ENCODE measurements around the gene ZNF343. TPM values are rescaled to one million over a fixed set of nuclear protein-coding genes. Genes with fewer than 3 reads are reported as not detected.

ZNF343 gene
- total and polyA plus RNA-seq, 2 of the 8 experiments (the other 6 are each of a cell fraction or from before 2014, with no cell fraction given) = 1.8 to 5.0 TPM

DNA sequence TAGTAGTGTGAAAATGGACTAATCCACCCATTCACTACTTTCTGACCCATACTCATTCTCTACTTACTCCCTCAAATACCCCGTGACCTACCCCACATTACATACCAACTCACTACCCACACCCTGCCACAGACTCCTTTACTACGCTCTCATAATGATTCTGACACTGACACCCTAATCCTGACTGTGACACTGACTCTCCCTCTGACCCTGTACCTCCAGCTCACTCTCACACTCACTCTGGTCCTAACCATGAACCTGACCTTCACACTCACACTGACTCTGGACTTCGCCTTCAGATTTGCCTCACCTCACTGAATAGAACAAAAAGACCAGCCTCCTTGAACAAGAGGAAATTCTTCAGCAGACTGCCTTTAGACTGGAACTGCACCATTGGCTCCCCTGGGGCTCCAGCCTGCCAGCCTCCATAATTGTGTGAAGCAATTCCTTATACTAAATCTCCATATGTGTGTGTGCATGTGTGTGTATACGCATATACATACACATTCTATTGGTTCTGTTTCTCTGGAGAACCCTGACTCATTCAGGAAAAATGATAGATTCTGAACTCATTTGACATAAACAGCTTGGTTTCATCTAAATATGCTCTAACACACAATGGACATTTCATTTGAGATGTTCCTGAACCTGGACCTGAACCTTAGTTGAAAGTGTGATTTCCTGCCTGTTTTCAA is 10.5 kb upstream of the ZNF343 start:
- ChIA-PET POLR2A (ENCODE audit: partially characterized antibody) (no interaction called here), CTCF (ENCODE audit: partially characterized antibody) (interaction anchor here (0.8 to 3.3 kb wide), 8 partner anchors 15 to 136 kb away, joined by 3 to 22 read pairs (median 4); no protein-coding TSS in a partner anchor)
- H4K5ac ChIP-seq (ENCODE audit: insufficient read length, low read depth, low read length) = no peak overlapping the region
- no peaks in the 10 kb centered on the region for H3K79me1 ChIP-seq (ENCODE audit: low read depth, low read length)
- H3K23me2 ChIP-seq (ENCODE audit: low read depth, low read length) = peaks cover 6% of the 10 kb centered on the region
- no peak overlapping the region for H3K18ac ChIP-seq (ENCODE audit: extremely low read depth, low read length)
- no peaks in the 10 kb centered on the region for H3K9me3 ChIP-seq (ENCODE audit: insufficient read depth in 2 of 2, low read depth in 1 of 2, low read length in 1 of 2)
- H2BK120ac ChIP-seq (replicated peaks; ENCODE audit: low read depth, low read length) = no peak overlapping the region
- FAIRE-seq = no peak
- H4K91ac ChIP-seq (replicated peaks; ENCODE audit: insufficient read length, low read length) = no peak overlapping the region
- no peaks in the 10 kb centered on the region for H3K79me2 ChIP-seq (ENCODE audit: control insufficient read depth in 1 of 2, insufficient read depth in 2 of 2, low read length in 2 of 2)
- H2BK15ac ChIP-seq (ENCODE audit: low read length) = no peak overlapping the region
- no peak overlapping the region for H3K4me3 ChIP-seq (ENCODE audit: extremely low read depth in 1 of 4, insufficient read depth in 2 of 4, low read depth in 3 of 4, low read length in 4 of 4)
- H2BK12ac ChIP-seq (ENCODE audit: low read depth, low read length) = no peak overlapping the region
- no peaks in the 10 kb centered on the region for H3K4me1 ChIP-seq (replicated peaks in 1 of 4; ENCODE audit: control insufficient read depth in 3 of 4, insufficient read depth in 4 of 4, low read length in 3 of 4)
- H2AK5ac ChIP-seq (ENCODE audit: low read depth, low read length) = no peak overlapping the region
- no peak for DNase-seq (ENCODE audit: low read depth in 1 of 2, low spot score in 2 of 2)
- peak overlapping the region; percentile 79 for H3K23ac ChIP-seq (ENCODE audit: insufficient read length)
- H3K27me3 ChIP-seq (replicated peaks in 1 of 4; ENCODE audit: control insufficient read depth in 3 of 4, extremely low read depth in 1 of 4, insufficient read depth in 3 of 4, low read length in 3 of 4) = peaks cover 11 to 64% (median 41%) of the 10 kb centered on the region in 4 experiments
- no peak overlapping the region for H4K8ac ChIP-seq (ENCODE audit: extremely low read depth, insufficient read depth, low read length)
- no peak overlapping the region for H2BK20ac ChIP-seq (ENCODE audit: low read length)
- H3K14ac ChIP-seq (ENCODE audit: insufficient read length) = no peak overlapping the region
- H3K36me3 ChIP-seq (ENCODE audit: control insufficient read depth in 2 of 4, insufficient read depth in 4 of 4, low read length in 3 of 4) = no peaks in the 10 kb centered on the region
- no peaks in the 10 kb centered on the region for H4K20me1 ChIP-seq (replicated peaks in 1 of 2; ENCODE audit: control insufficient read depth in 1 of 2, insufficient read depth in 2 of 2, low read length in 2 of 2)
- no peak overlapping the region for H2AFZ ChIP-seq (ENCODE audit: low read length)
- H3K56ac ChIP-seq (replicated peaks; ENCODE audit: insufficient read length, low read depth, low read length) = no peak overlapping the region
- H2BK5ac ChIP-seq (ENCODE audit: low read depth, low read length) = no peak overlapping the region
- no peak overlapping the region for H3K9ac ChIP-seq (replicated peaks in 1 of 4; ENCODE audit: extremely low read depth in 1 of 4, low read depth in 3 of 4, low read length in 3 of 4)
- H3K4ac ChIP-seq (replicated peaks; ENCODE audit: insufficient read length, low read depth, low read length) = no peak overlapping the region
- whole genome bisulfite sequencing, 2 experiments (ENCODE audit: extremely low coverage in 1 of 2, insufficient coverage in 1 of 2, insufficient read length in 1 of 2, insufficient replicate concordance in 2 of 2, low coverage in 1 of 2, low lambda C conversion rate in 2 of 2, missing lambda C conversion rate in 1 of 2) = 89 to 100% methylated on average over 1 to 4 of the region's 4 CpGs
- no peak overlapping the region for H3K4me2 ChIP-seq (ENCODE audit: insufficient read depth in 1 of 2, low read depth in 2 of 2, low read length in 2 of 2)
- no peak overlapping the region for H3K27ac ChIP-seq (ENCODE audit: low read depth, low read length)
- TF ChIP-seq GTF2F1 (IDR thresholded peaks at IDR 0.05; ENCODE audit: borderline replicate concordance, low read depth, low read length) (no peak), GABPA (IDR thresholded peaks at IDR 0.05; ENCODE audit: borderline replicate concordance, insufficient read depth, low read length) (no peak), POU5F1 (IDR thresholded peaks at IDR 0.05; ENCODE audit: low read depth, low read length) (no peak), RAD21 (IDR thresholded peaks at IDR 0.05 in 1 of 2, conservative IDR thresholded peaks at IDR 0.05 in 1 of 2; ENCODE audit: low read depth in 2 of 2, low read length in 2 of 2) (no peak), FOSL1 (IDR thresholded peaks at IDR 0.05; ENCODE audit: insufficient read depth, low read depth, low read length) (no peak), JUND (IDR thresholded peaks at IDR 0.05; ENCODE audit: low read length) (no peak), KDM4A (IDR thresholded peaks at IDR 0.05; ENCODE audit: low read depth, low read length, severe bottlenecking) (no peak), RFX5 (IDR thresholded peaks at IDR 0.05; ENCODE audit: borderline replicate concordance, low read depth, low read length) (no peak), SUZ12 (IDR thresholded peaks at IDR 0.05; ENCODE audit: low read length) (no peak), ZNF274 (IDR thresholded peaks at IDR 0.05; ENCODE audit: borderline replicate concordance, extremely low read depth, low read length) (no peak), KDM1A (IDR thresholded peaks at IDR 0.05; ENCODE audit: borderline replicate concordance, low read length) (no peak), EGR1 (IDR thresholded peaks at IDR 0.05; ENCODE audit: borderline replicate concordance, low read depth, low read length) (no peak), POLR2AphosphoS5 (IDR thresholded peaks at IDR 0.05; ENCODE audit: low read depth, low read length) (no peak)

Measured in H1 (cell line).